A549 (cell line): ENCODE data around the gene RASL11B. TPM values are rescaled to one million over a fixed set of nuclear protein-coding genes. Genes with fewer than 3 reads are reported as not detected.

Source experiments
- ATAC-seq, 2 experiments: fragments of 200-7000 bp in 1 of 2; fragments of >200 bp in 1 of 2; cut with Nextera tagmentation in 1 of 2; cut with Tn5 transposase in 1 of 2; 3 replicates each; pipeline versions ENCODE4 v1.8.0 to v1.9.1; 2018 to 2020; ENCODE audit warnings: mild to moderate bottlenecking in 1 of 2, moderate library complexity in 1 of 2
- CTCF ChIA-PET: fragments of 300-600 bp; sonication (Branson Sonifier 250); formaldehyde crosslinking; extraction: SDS; loops from one replicate; lab custom pipeline; 2021; ENCODE audit warnings: antibody characterized with exemption, inconsistent platforms; lab: Yijun Ruan, JAX
- POLR2A ChIA-PET: fragments of 350-600 bp; formaldehyde crosslinking; extraction: SDS; loops from one replicate; lab custom pipeline; 2021; ENCODE audit warnings: antibody characterized with exemption, inconsistent platforms; lab: Yijun Ruan, JAX
- DNase-seq, 2 experiments: peaks; one replicate each; pipeline versions ENCODE4 v3.0.0 to v3.0.0-alpha.2; 2011 to 2016; ENCODE audit warnings: low read depth in 1 of 2, low spot score in 1 of 2
- FAIRE-seq: peaks from 2 replicates; lab custom pipeline; 2011; peaks lifted over from hg19 to GRCh38; lab: Jason Lieb, UNC
- H3K27ac ChIP-seq, 2 experiments: fragments of >200 bp; sonication (Bioruptor Twin); formaldehyde crosslinking; 3 replicates each; pipeline ENCODE4 v1.5.1; 2016 to 2017
- H3K4me1 ChIP-seq: fragments of >200 bp; sonication (Bioruptor Twin); formaldehyde crosslinking; 3 replicates; pipeline ENCODE4 v1.6.1; 2016
- H3K4me2 ChIP-seq: fragments of >200 bp; sonication (Bioruptor Twin); formaldehyde crosslinking; 3 replicates; pipeline ENCODE4 v1.6.1; 2016
- H3K4me3 ChIP-seq: fragments of >200 bp; sonication (Bioruptor Twin); formaldehyde crosslinking; 3 replicates; pipeline ENCODE4 v1.5.1; 2016
- H3K9me3 ChIP-seq: fragments of >200 bp; sonication (Bioruptor Twin); formaldehyde crosslinking; 3 replicates; pipeline ENCODE4 v1.6.1; 2016
- BCL3 ChIP-seq: fragments of >200 bp; sonication (Bioruptor Twin); formaldehyde crosslinking; IDR thresholded peaks from 3 replicates; pipeline ENCODE4 v1.6.1; 2016
- BHLHE40 ChIP-seq: IDR thresholded peaks from 2 replicates; pipeline ENCODE4 v1.6.1; 2012; ENCODE audit warnings: low read depth, low read length, inconsistent platforms
- CBX2 ChIP-seq: fragments of 200-600 bp; sonication (generic); IDR thresholded peaks from 2 replicates; pipeline ENCODE4 v1.6.1; 2016; ENCODE audit warnings: low read depth, mild to moderate bottlenecking, borderline replicate concordance
- CHD2 ChIP-seq: fragments of 150-350 bp; IDR thresholded peaks from 2 replicates; pipeline ENCODE4 v1.6.1; 2014; ENCODE audit warnings: low read length; ENCODE audit not compliant: partially characterized antibody
- CHD4 ChIP-seq: fragments of 200-600 bp; sonication (generic); IDR thresholded peaks from 2 replicates; pipeline ENCODE4 v1.6.1; 2016; ENCODE audit warnings: antibody characterized with exemption, mild to moderate bottlenecking, borderline replicate concordance
- E2F6 ChIP-seq: IDR thresholded peaks from 2 replicates; pipeline ENCODE4 v1.6.1; 2012; ENCODE audit warnings: low read depth, borderline replicate concordance
- ELK1 ChIP-seq: fragments of 150-350 bp; IDR thresholded peaks from 2 replicates; pipeline ENCODE4 v1.6.1; 2014; ENCODE audit warnings: low read depth, mild to moderate bottlenecking, low read length
- EP300 ChIP-seq, 2 experiments: fragments of >200 bp; sonication (Bioruptor Twin); formaldehyde crosslinking; IDR thresholded peaks; 2 replicates in 1 of 2; 3 replicates in 1 of 2; pipeline ENCODE4 v1.6.1; 2016 to 2017
- FOSB ChIP-seq: fragments of 250-450 bp; sonication (Bioruptor Pico); IDR thresholded peaks from 2 replicates; pipeline ENCODE4 v1.5.0; 2020; ENCODE audit warnings: mild to moderate bottlenecking, moderate library complexity
- GATA3 ChIP-seq: IDR thresholded peaks from 2 replicates; pipeline ENCODE4 v1.6.1; 2012; ENCODE audit warnings: borderline replicate concordance
- HDAC2 ChIP-seq: fragments of 200-600 bp; sonication (generic); IDR thresholded peaks from 2 replicates; pipeline ENCODE4 v1.6.1; 2016
- HOXB5 ChIP-seq: fragments of 250-450 bp; sonication (Bioruptor Pico); IDR thresholded peaks from 2 replicates; pipeline ENCODE4 v1.5.0; 2020; ENCODE audit warnings: mild to moderate bottlenecking, moderate library complexity
- JUN ChIP-seq, 2 experiments: fragments of >200 bp; sonication (Bioruptor Twin); formaldehyde crosslinking; IDR thresholded peaks; 2 replicates in 1 of 2; 3 replicates in 1 of 2; pipeline ENCODE4 v1.6.1; 2016 to 2017
- MAFK ChIP-seq: fragments of 450-650 bp; IDR thresholded peaks from 2 replicates; pipeline ENCODE4 v1.6.1; 2014; ENCODE audit not compliant: partially characterized antibody
- POLR2A ChIP-seq: IDR thresholded peaks from 2 replicates; pipeline ENCODE4 v1.6.1; 2012; ENCODE audit warnings: mild to moderate bottlenecking, low read length
- RCOR1 ChIP-seq: fragments of 150-350 bp; IDR thresholded peaks from 2 replicates; pipeline ENCODE4 v1.6.1; 2014; ENCODE audit warnings: antibody characterized with exemption, low read length, low read depth
- TFCP2L1 ChIP-seq: fragments of 250-450 bp; sonication (Bioruptor Pico); IDR thresholded peaks from 2 replicates; pipeline ENCODE4 v1.5.0; 2021; ENCODE audit warnings: mild to moderate bottlenecking
- TP53 ChIP-seq: fragments of 250-450 bp; sonication (Bioruptor Pico); IDR thresholded peaks from 2 replicates; pipeline ENCODE4 v1.5.0; 2021; ENCODE audit warnings: mild to moderate bottlenecking, moderate library complexity
- ZC3H11A ChIP-seq: fragments of 450-650 bp; IDR thresholded peaks from 2 replicates; pipeline ENCODE4 v1.6.1; 2014; ENCODE audit warnings: antibody characterized with exemption, mild to moderate bottlenecking
- ZNF302 ChIP-seq: fragments of 250-450 bp; sonication (Bioruptor Pico); IDR thresholded peaks from 2 replicates; pipeline ENCODE4 v1.9.0; 2021; ENCODE audit warnings: inconsistent platforms, mild to moderate bottlenecking, moderate library complexity
- ZSCAN20 ChIP-seq: fragments of 250-450 bp; sonication (Bioruptor Pico); IDR thresholded peaks from 2 replicates; pipeline ENCODE4 v1.8.0; 2022; ENCODE audit warnings: mild to moderate bottlenecking, moderate library complexity
- WGBS: methylation state at CpG from one replicate; pipeline ENCODE4 v1.1.6; 2017; ENCODE audit errors: missing lambda C conversion rate; 5-methylcytosine and 5-hydroxymethylcytosine counted together
- polyA plus RNA-seq, 4 experiments: library from polyadenylated mRNA; depleted of rRNA in 3 of 4; stranded (reverse); fragments of >200 nt; fragmentation: RNase III in 1 of 4; extraction: RNeasy Plus Mini Kit Qiagen cat#74134 plus additional on column Dnase treatment in 1 of 4; gene quantifications; 2 replicates in 3 of 4; 3 replicates in 1 of 4; pipeline ENCODE4 v1.2.3, GENCODE V29; 2011 to 2017
- TF ChIP-seq, protein P1 (sequence below): fragments of 250-450 bp; sonication (Bioruptor Pico); IDR thresholded peaks from 2 replicates; pipeline ENCODE4 v1.5.0; 2020; ENCODE audit warnings: low read depth, mild to moderate bottlenecking, moderate library complexity
- TF ChIP-seq, protein P2 (sequence below): fragments of >200 bp; sonication (Bioruptor Twin); formaldehyde crosslinking; IDR thresholded peaks from 3 replicates; pipeline ENCODE4 v1.5.1; 2016
- TF ChIP-seq, protein P3 (sequence below): fragments of >200 bp; sonication (Bioruptor Twin); formaldehyde crosslinking; IDR thresholded peaks from 2 replicates; pipeline ENCODE4 v1.6.1; 2016
- TF ChIP-seq, protein P4 (sequence below): fragments of 200-600 bp; sonication (generic); IDR thresholded peaks from 2 replicates; pipeline ENCODE4 v1.6.1; 2016; ENCODE audit warnings: antibody characterized with exemption, mild to moderate bottlenecking, moderate library complexity

The RASL11B gene
- polyA plus RNA-seq, 2 of the 4 experiments (the other 2 are of a cell fraction): 0.04 to 0.05 TPM

DNA sequence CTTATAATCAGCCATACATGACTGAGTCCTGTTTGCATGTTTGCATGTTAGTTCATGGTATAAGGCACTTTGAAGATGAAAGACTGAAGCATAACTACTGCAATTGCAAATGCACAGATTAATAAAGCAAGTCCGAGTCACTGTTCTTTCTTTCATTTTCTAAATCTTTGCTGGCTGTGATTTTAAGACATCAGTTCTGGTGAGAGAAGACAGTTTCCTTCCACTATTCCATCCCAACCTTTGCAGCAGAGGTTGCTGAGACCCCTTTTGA lies 28.3 kb downstream of the RASL11B start:
- DNase-seq: no peak
- ChIA-PET POLR2A (no interaction called here), CTCF (no interaction called here)
- Histone ChIP-seq H3K4me2 (no peak overlapping the region), H3K4me1 (no peaks in the 10 kb centered on the region), H3K27ac (no peak overlapping the region), H3K9me3 (no peaks in the 10 kb centered on the region), H3K4me3 (no peak overlapping the region)
- ATAC-seq: no peak
- 80% methylated on average over 1 of the region's 1 CpG for WGBS
- TF ChIP-seq JUN (IDR thresholded peaks at IDR 0.05) (no peak), CBX2 (no peak), BHLHE40 (no peak), ZNF302 (CRISPR knock-in tag) (no peak), POLR2A (no peak), RCOR1 (no peak), HOXB5 (CRISPR knock-in tag) (no peak), BCL3 (no peak)
- FAIRE-seq: no peak

- H3K4me2 ChIP-seq: no peak overlapping the region
- no peak overlapping the region for H3K4me3 ChIP-seq
- ATAC-seq: no peak
- no peaks in the 10 kb centered on the region for H3K9me3 ChIP-seq
- no peak overlapping the region for H3K27ac ChIP-seq
- WGBS: 100% methylated on average over 1 of the region's 1 CpG
- FAIRE-seq: no peak
- no peak for DNase-seq
- no peaks in the 10 kb centered on the region for H3K4me1 ChIP-seq
- ChIA-PET CTCF (no interaction called here), POLR2A (no interaction called here)
- no peak for TF ChIP-seq MAFK
- TF ChIP-seq, protein P1, sequence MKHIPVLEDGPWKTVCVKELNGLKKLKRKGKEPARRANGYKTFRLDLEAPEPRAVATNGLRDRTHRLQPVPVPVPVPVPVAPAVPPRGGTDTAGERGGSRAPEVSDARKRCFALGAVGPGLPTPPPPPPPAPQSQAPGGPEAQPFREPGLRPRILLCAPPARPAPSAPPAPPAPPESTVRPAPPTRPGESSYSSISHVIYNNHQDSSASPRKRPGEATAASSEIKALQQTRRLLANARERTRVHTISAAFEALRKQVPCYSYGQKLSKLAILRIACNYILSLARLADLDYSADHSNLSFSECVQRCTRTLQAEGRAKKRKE (CRISPR knock-in tag): no peak
- TF ChIP-seq, protein P2, sequence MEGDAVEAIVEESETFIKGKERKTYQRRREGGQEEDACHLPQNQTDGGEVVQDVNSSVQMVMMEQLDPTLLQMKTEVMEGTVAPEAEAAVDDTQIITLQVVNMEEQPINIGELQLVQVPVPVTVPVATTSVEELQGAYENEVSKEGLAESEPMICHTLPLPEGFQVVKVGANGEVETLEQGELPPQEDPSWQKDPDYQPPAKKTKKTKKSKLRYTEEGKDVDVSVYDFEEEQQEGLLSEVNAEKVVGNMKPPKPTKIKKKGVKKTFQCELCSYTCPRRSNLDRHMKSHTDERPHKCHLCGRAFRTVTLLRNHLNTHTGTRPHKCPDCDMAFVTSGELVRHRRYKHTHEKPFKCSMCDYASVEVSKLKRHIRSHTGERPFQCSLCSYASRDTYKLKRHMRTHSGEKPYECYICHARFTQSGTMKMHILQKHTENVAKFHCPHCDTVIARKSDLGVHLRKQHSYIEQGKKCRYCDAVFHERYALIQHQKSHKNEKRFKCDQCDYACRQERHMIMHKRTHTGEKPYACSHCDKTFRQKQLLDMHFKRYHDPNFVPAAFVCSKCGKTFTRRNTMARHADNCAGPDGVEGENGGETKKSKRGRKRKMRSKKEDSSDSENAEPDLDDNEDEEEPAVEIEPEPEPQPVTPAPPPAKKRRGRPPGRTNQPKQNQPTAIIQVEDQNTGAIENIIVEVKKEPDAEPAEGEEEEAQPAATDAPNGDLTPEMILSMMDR: no peak
- no peak for TF ChIP-seq EP300 (IDR thresholded peaks at IDR 0.05)
- no peak for TF ChIP-seq GATA3
- no peak for TF ChIP-seq HDAC2
- no peak for TF ChIP-seq BHLHE40
- TF ChIP-seq, protein P3, sequence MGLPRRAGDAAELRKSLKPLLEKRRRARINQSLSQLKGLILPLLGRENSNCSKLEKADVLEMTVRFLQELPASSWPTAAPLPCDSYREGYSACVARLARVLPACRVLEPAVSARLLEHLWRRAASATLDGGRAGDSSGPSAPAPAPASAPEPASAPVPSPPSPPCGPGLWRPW: no peak
- no peak for TF ChIP-seq ZC3H11A
- no peak for TF ChIP-seq CHD4
- TF ChIP-seq BCL3: no peak
- TF ChIP-seq POLR2A: no peak
- no peak for TF ChIP-seq TP53 (CRISPR knock-in tag)
- no peak for TF ChIP-seq TFCP2L1 (CRISPR knock-in tag)
- no peak for TF ChIP-seq FOSB (CRISPR knock-in tag)
- TF ChIP-seq, all 56 proteins: peak for 0
Measured at GRCh38 chr4:52891743-52892142, 29.6 kb downstream of the RASL11B start.

GRCh38 chr4:52892880-52893279 lies 30.8 kb downstream of the RASL11B start:
- ATAC-seq: no peak
- POLR2A ChIA-PET: no interaction called here
- TF ChIP-seq ZSCAN20 (CRISPR knock-in tag): no peak
- TF ChIP-seq CHD2: no peak
- no peak for TF ChIP-seq ELK1
- TF ChIP-seq BHLHE40: no peak
- TF ChIP-seq E2F6: no peak
- TF ChIP-seq, protein P4, sequence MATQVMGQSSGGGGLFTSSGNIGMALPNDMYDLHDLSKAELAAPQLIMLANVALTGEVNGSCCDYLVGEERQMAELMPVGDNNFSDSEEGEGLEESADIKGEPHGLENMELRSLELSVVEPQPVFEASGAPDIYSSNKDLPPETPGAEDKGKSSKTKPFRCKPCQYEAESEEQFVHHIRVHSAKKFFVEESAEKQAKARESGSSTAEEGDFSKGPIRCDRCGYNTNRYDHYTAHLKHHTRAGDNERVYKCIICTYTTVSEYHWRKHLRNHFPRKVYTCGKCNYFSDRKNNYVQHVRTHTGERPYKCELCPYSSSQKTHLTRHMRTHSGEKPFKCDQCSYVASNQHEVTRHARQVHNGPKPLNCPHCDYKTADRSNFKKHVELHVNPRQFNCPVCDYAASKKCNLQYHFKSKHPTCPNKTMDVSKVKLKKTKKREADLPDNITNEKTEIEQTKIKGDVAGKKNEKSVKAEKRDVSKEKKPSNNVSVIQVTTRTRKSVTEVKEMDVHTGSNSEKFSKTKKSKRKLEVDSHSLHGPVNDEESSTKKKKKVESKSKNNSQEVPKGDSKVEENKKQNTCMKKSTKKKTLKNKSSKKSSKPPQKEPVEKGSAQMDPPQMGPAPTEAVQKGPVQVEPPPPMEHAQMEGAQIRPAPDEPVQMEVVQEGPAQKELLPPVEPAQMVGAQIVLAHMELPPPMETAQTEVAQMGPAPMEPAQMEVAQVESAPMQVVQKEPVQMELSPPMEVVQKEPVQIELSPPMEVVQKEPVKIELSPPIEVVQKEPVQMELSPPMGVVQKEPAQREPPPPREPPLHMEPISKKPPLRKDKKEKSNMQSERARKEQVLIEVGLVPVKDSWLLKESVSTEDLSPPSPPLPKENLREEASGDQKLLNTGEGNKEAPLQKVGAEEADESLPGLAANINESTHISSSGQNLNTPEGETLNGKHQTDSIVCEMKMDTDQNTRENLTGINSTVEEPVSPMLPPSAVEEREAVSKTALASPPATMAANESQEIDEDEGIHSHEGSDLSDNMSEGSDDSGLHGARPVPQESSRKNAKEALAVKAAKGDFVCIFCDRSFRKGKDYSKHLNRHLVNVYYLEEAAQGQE: no peak

More at GRCh38 chr4:52892880-52893279, 30.8 kb downstream of the RASL11B start:
- Histone ChIP-seq H3K4me3 (no peak overlapping the region), H3K4me1 (no peaks in the 10 kb centered on the region), H3K4me2 (no peak overlapping the region), H3K27ac (no peak overlapping the region), H3K9me3 (no peaks in the 10 kb centered on the region)
- no peak for DNase-seq
- WGBS: 78% methylated on average over 3 of the region's 3 CpGs
- CTCF ChIA-PET: interaction anchor here (0.6 kb wide), 1 partner anchor 26 kb away, joined by 3 read pairs; no protein-coding TSS in a partner anchor
- FAIRE-seq: no peak
